HUES48 (cell line): ENCODE results near the gene LSS.
A peak's percentile ranks its signal among the peaks of the same experiment; 100 is the strongest.
"Not testable (repeated sequence)": the region's sequence is repeated elsewhere in the genome, so short reads cannot be mapped to it uniquely, and the experiment has no call there.

Experiments
- H3K27ac ChIP-seq: one replicate; pipeline ENCODE4 v1.7.0; 2013; ENCODE audit warnings: low read depth, low read length, inconsistent platforms
- H3K27me3 ChIP-seq: 2 replicates; pipeline ENCODE4 v1.6.1; 2013; ENCODE audit warnings: mild to moderate bottlenecking, low read length; ENCODE audit not compliant: control insufficient read depth, insufficient read depth
- H3K36me3 ChIP-seq: 2 replicates; pipeline ENCODE4 v1.6.1; 2013; ENCODE audit warnings: low read length; ENCODE audit not compliant: control insufficient read depth, insufficient read depth
- H3K4me1 ChIP-seq: 2 replicates; pipeline ENCODE4 v1.6.1; 2013; ENCODE audit warnings: mild to moderate bottlenecking, low read length; ENCODE audit not compliant: control insufficient read depth, insufficient read depth
- H3K4me3 ChIP-seq: 2 replicates; pipeline ENCODE4 v1.5.1; 2013; ENCODE audit warnings: mild to moderate bottlenecking, low read depth, low read length
- H3K9ac ChIP-seq: 2 replicates; pipeline ENCODE4 v1.6.1; 2013; ENCODE audit warnings: mild to moderate bottlenecking, low read depth, low read length, moderate library complexity
- H3K9me3 ChIP-seq: 2 replicates; pipeline ENCODE4 v1.6.1; 2013; ENCODE audit warnings: low read length; ENCODE audit not compliant: control insufficient read depth, insufficient read depth

Gene LSS

DNA sequence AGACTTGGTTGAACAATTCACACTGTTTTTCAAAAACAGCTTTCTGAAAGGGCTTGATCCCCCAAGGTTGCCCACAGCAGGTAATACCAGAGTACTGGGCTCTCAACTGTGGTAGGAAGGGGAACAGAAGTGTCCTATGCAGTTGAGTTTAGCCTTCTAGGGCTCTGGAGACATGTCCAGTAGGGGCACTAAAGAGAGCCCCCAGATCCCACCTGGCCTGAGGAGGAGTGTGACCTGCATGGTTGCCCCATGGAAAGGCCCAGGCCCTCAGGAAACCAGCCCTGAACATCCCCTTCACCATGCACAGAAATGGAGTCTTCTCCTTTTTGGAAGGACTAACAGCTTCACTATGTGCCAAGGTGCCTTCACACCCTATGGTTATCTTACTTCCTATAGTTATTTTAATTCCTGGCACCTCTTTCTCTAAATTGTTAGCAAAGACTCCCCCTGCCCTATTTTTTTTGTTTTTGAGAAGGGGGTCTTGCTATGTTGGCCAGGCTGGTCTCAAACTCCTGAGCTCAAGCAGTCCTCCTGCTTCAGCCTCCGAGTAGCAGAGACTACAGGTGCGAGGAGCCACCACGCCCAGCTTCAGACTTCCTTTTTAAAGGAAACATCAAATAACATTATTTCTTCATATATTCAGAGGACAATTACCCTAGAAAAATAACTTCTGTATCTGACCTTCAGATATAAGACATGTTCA lies 16.8 kb upstream of the LSS start:
- Histone ChIP-seq H3K9ac (no peak overlapping the region), H3K27ac (no peak overlapping the region), H3K4me1 (no peaks in the 10 kb centered on the region), H3K4me3 (no peak overlapping the region), H3K27me3 (no peaks in the 10 kb centered on the region), H3K9me3 (no peaks in the 10 kb centered on the region), H3K36me3 (peaks cover 96% of the 10 kb centered on the region)

DNA sequence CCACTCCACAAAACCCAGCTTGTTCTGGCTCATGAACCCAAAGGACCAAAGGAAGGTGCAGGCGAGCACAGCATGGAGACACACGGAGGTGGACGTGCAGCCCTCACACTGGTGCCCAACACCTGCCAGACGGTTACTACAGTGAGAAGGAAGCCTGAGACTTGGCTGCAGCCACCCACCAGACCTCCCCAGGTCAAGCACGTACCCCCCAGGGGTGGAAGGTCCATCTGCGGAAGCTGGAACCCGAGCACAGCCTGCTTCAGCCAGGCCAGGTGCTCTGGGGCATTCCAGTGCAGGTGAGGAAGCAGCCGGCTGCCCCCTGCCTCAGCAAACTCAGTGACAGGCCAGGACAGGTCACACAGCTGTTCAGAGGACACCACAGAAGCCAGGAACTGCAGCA lies 16.0 kb upstream of the LSS start:
- Histone ChIP-seq H3K9me3 (no peaks in the 10 kb centered on the region), H3K9ac (no peak overlapping the region), H3K36me3 (peaks cover 95% of the 10 kb centered on the region)

DNA sequence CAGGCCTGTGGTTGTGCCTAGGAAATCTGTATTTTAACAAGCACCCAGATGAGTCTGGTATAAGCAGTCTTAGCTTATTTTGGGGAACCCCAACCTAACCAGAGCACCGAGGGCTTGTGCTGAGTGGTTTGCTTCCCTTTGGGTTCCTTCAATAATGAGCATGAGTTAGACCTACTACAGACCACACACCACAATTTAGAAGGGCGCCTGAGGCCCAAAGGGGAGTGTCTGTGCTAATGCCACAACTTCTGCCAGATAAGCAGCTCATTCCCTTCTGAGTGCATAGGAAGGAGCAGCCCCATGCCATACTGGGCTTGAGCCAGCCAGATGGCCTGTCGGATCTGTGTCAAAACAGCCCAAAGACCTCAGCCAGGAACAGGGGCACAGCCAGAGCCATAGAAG lies 15.4 kb upstream of the LSS start:
- H3K27me3 ChIP-seq, result no peaks in the 10 kb centered on the region
- peaks cover 95% of the 10 kb centered on the region for H3K36me3 ChIP-seq
- no peaks in the 10 kb centered on the region for H3K4me1 ChIP-seq
- H3K9me3 ChIP-seq, result no peaks in the 10 kb centered on the region
- no peak overlapping the region for H3K4me3 ChIP-seq
- no peak overlapping the region for H3K27ac ChIP-seq
- no peak overlapping the region for H3K9ac ChIP-seq

More for the DNA sequence above, 16.0 kb upstream of the LSS start:
- H3K27ac ChIP-seq, result no peak overlapping the region
- no peak overlapping the region for H3K4me3 ChIP-seq
- no peaks in the 10 kb centered on the region for H3K4me1 ChIP-seq
- no peaks in the 10 kb centered on the region for H3K27me3 ChIP-seq

DNA sequence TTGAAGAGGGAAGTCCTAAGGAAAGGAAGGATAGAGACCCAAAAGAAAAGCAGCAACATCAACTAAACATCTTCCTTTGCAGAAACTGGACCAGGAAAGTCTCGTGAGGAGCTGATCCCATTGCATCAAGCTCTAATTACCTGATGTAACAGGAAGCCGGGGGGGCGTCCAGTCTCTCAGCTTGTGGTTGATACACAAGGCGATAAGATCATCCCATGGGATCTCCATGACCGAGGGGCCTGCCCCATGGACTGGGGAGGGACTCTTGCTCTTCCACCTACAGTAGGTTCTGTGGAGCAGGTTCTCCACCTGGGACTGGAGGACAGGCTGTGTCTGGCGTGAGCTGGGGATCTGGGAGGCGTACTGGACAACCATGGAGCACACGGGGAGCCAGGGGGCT lies 14.8 kb upstream of the LSS start:
- no peak overlapping the region for H3K4me3 ChIP-seq
- no peaks in the 10 kb centered on the region for H3K4me1 ChIP-seq
- no peak overlapping the region for H3K27ac ChIP-seq
- H3K36me3 ChIP-seq, result peaks cover 93% of the 10 kb centered on the region
- H3K9ac ChIP-seq, result no peak overlapping the region
- H3K27me3 ChIP-seq, result no peaks in the 10 kb centered on the region
- H3K9me3 ChIP-seq, result no peaks in the 10 kb centered on the region

DNA sequence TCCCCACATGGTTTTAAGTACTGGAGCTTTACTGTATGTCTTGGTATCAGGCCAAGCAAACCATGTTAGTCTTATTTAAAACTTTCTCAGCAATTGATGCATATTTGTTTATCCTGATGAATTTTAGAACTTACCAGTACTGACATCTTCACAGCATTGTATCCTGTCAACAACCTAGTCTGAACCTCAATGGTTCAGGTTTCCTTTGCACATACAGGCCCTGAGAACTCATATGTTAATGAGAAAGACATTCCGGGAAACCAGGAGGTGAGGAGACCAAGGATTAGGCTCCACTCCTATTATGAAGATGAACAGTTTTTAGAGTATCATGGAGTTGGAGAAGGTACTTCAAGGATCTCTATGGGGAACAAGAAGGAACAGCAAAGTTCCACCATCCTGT lies 13.0 kb upstream of the LSS start:
- not testable (repeated sequence) for H3K27ac ChIP-seq, H3K9ac ChIP-seq, H3K4me3 ChIP-seq, H3K4me1 ChIP-seq, H3K27me3 ChIP-seq, H3K9me3 ChIP-seq
- peaks cover 84% of the 10 kb centered on the region for H3K36me3 ChIP-seq

DNA sequence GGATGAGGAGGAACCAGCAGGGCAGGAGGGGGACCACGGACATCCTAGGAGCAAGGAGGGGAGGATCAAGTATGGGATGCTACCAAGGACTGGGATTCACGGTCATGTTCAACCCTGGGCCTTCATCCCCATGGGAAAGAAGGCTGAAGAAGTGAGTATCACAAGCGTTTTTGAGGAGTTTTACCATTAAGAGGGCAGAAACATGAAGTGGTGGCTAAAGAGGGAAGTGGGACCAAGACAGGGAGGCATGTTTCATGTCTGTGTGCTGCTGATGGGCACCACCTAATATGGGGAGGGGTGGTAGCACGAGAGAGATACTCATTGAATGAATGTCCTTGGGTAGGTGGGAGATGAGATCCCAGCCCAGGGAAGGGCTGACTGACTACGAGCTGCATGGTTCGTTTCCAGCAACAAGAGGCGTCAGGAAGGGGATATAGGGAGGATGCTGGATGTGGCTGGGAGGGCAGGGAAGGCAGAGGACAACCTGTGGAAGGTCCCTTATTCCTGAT lies 11.3 kb upstream of the LSS start:
- Histone ChIP-seq H3K4me3 (no peak overlapping the region), H3K27me3 (no peaks in the 10 kb centered on the region), H3K27ac (no peak overlapping the region), H3K9ac (no peak overlapping the region), H3K4me1 (no peaks in the 10 kb centered on the region), H3K9me3 (no peaks in the 10 kb centered on the region), H3K36me3 (peaks cover 84% of the 10 kb centered on the region)

DNA sequence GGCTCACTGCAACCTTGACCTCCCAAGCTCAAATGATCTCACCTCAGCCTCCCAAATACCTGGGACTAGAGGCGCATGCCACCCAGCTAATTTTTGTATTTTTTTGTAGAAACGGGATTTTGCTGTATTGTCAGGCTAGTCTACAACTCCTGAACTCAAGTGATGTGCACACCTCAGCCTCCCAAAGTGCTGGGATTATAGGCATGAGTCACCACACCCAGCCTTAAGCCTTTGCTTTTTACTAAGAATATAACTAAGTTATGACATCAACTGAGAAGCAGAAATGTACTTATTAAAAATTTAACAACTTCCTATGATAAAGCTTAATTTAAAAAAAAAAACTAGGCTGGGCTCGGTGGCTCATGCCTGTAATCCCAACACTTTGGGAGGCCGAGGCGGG lies 8.9 kb upstream of the LSS start:
- Histone ChIP-seq H3K9ac (no peak overlapping the region), H3K4me1 (no peaks in the 10 kb centered on the region), H3K4me3 (no peak overlapping the region), H3K9me3 (no peaks in the 10 kb centered on the region), H3K27ac (no peak overlapping the region), H3K27me3 (no peaks in the 10 kb centered on the region), H3K36me3 (peaks cover 79% of the 10 kb centered on the region)

DNA sequence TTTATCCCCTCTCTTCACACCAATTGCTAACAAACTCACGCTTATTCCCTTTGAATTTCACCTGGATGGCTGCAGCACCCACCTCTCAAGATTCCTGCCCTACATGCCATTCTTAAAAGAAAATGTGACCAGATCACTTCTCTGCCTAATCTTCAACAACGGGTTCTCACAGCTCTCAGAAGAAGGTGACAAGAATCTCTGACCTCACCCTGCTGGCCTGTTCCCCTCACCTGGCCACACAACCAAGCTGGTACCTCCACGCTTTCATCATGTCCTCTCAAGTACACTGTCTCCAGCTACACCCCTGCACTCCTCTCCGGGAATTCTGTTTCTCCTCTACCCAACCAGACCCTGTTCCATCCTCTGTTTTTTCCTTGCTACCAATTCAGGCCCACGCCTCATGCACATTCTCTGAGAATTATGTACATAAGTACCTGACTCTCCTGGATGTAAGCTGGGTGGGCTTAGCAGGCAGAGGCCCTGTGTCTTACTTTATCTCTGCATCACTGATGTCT lies 5.9 kb upstream of the LSS start:
- Histone ChIP-seq H3K9me3 (peaks cover 18% of the 10 kb centered on the region; the same call in 1 of the 2 replicates), H3K36me3 (peaks cover 74% of the 10 kb centered on the region), H3K4me1 (no peaks in the 10 kb centered on the region), H3K4me3 (no peak overlapping the region), H3K9ac (no peak overlapping the region), H3K27ac (no peak overlapping the region), H3K27me3 (peaks cover 4% of the 10 kb centered on the region; the same call in 1 of the 2 replicates)

DNA sequence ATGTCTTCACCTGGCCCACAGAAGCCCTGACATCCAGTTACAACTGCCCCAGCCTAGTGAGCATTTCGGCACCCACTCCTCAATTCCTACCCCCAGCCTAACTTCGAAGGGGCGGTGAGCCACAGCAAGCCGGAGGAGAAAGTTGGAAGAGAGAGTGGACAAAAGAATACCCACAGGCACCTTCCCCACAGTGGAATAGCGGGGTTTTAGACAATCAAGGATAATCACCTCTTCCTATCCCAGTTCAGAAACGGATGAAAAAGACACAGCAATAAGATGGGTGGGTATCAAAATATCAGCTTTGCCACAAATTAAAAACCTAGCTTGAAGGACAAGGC lies 1.3 kb upstream of the LSS start:
- H3K27me3 ChIP-seq, result peaks cover 4% of the 10 kb centered on the region; the same call in 1 of the 2 replicates
- H3K4me1 ChIP-seq, result peaks cover 13% of the 10 kb centered on the region; the same call in 1 of the 2 replicates
- H3K27ac ChIP-seq, result no peak overlapping the region
- peaks cover 24% of the 10 kb centered on the region for H3K9me3 ChIP-seq
- no peak overlapping the region for H3K9ac ChIP-seq
- H3K36me3 ChIP-seq, result peaks cover 43% of the 10 kb centered on the region
- peak overlapping the region; percentile 70 for H3K4me3 ChIP-seq

DNA sequence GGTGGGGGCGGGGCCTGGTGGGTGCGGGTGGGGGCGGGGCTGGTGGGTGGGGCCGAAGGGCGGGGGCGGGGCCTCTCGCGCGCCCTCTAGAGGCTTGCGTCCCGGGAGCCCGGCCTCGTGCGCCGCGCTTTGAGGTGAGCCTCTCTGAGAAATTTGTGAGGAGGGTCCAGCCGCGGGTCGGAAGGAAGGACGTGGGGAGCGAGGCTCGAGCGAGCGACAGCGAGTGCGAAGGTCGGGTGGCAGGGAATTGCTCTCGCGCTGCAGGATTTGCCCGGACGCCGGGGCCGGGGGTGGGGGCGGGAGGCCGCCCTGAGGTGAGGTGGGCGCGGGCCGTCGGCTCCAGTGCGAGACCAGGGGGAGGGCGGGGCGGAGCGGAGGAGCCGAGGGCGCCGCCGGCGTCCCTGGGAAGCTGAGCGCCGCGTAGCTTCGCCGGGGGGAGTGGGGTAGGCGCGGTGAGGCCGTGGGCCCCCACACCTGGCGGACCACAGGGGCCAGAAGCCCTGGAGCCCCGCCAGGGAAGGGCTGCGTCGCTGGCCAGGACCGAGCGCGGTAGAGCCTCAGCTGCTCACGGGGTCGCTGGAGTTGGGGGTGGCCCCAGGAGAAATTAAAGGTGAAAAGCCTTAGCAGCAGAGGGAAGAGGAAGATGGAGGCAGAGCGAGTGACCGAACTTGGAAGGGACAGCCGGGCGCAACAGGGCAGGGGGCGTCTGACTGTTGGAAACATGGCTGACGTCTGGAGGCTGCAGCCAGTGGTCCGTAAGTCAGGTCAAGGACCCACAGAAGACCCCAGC lies 754 bp upstream of the LSS start:
- Histone ChIP-seq H3K27me3 (peaks cover 4% of the 10 kb centered on the region; the same call in 1 of the 2 replicates), H3K4me3 (peak overlapping the region; percentile 70), H3K4me1 (peaks cover 13% of the 10 kb centered on the region; the same call in 1 of the 2 replicates), H3K9ac (peak overlapping the region; percentile 58; the same call in 1 of the 2 replicates), H3K36me3 (peaks cover 37% of the 10 kb centered on the region), H3K27ac (peak overlapping the region; percentile 79), H3K9me3 (peaks cover 24% of the 10 kb centered on the region)
